ENCODE data around the gene PPP1R3E.

- TF ChIP-seq, protein P1, sequence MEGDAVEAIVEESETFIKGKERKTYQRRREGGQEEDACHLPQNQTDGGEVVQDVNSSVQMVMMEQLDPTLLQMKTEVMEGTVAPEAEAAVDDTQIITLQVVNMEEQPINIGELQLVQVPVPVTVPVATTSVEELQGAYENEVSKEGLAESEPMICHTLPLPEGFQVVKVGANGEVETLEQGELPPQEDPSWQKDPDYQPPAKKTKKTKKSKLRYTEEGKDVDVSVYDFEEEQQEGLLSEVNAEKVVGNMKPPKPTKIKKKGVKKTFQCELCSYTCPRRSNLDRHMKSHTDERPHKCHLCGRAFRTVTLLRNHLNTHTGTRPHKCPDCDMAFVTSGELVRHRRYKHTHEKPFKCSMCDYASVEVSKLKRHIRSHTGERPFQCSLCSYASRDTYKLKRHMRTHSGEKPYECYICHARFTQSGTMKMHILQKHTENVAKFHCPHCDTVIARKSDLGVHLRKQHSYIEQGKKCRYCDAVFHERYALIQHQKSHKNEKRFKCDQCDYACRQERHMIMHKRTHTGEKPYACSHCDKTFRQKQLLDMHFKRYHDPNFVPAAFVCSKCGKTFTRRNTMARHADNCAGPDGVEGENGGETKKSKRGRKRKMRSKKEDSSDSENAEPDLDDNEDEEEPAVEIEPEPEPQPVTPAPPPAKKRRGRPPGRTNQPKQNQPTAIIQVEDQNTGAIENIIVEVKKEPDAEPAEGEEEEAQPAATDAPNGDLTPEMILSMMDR (IDR thresholded peaks at IDR 0.05), result no peak
- TF ChIP-seq EP300 (IDR thresholded peaks at IDR 0.05), result no peak
These were observed 27.2 kb downstream of the PPP1R3E start for GRCh38 chr14:23275412-23275811.

Measured in ovary (tissue), 3 donors.